ENCODE measurements around the gene MEOX1. TPM values are rescaled to one million over a fixed set of nuclear protein-coding genes. Genes with fewer than 3 reads are reported as not detected.

MEOX1 gene
- total RNA-seq, 1 donor from 2014 or later, result 1.7 TPM

- Mint-ChIP-seq H3K9me3 (no peaks in the 10 kb centered on the region), H3K27me3 (ENCODE audit: low read depth) (no peaks in the 10 kb centered on the region), H3K27ac (ENCODE audit: unreplicated experiment) (peak overlapping the region; percentile 75), H3K36me3 (ENCODE audit: low read depth) (no peaks in the 10 kb centered on the region), H3K4me3 (no peak overlapping the region), H3K4me1 (peaks cover 27% of the 10 kb centered on the region)
- no peak for TF ChIP-seq CTCF (conservative IDR thresholded peaks at IDR 0.05)
- DNase-seq (ENCODE audit: low read depth, low spot score), result no peak
These were observed 9.6 kb downstream of the MEOX1 start for GRCh38 chr17:43652124-43652480.

GRCh38 chr17:43650471-43650870 lies 11.3 kb downstream of the MEOX1 start:
- Mint-ChIP-seq H3K27ac (ENCODE audit: unreplicated experiment) (no peak overlapping the region), H3K36me3 (ENCODE audit: low read depth) (no peaks in the 10 kb centered on the region), H3K4me3 (no peak overlapping the region), H3K9me3 (no peaks in the 10 kb centered on the region), H3K4me1 (peaks cover 15% of the 10 kb centered on the region), H3K27me3 (ENCODE audit: low read depth) (no peaks in the 10 kb centered on the region)
- no peak for TF ChIP-seq CTCF (conservative IDR thresholded peaks at IDR 0.05)
- DNase-seq (ENCODE audit: low read depth, low spot score), result no peak

GRCh38 chr17:43648916-43649315 lies 12.8 kb downstream of the MEOX1 start:
- Mint-ChIP-seq H3K36me3 (ENCODE audit: low read depth) (no peaks in the 10 kb centered on the region), H3K27me3 (ENCODE audit: low read depth) (no peaks in the 10 kb centered on the region), H3K4me1 (peaks cover 18% of the 10 kb centered on the region), H3K27ac (ENCODE audit: unreplicated experiment) (peak overlapping the region; percentile 1), H3K9me3 (no peaks in the 10 kb centered on the region), H3K4me3 (no peak overlapping the region)
- DNase-seq (ENCODE audit: low read depth, low spot score), result no peak
- TF ChIP-seq CTCF (conservative IDR thresholded peaks at IDR 0.05), result no peak

GRCh38 chr17:43645765-43646481 lies 15.8 kb downstream of the MEOX1 start:
- no peaks in the 10 kb centered on the region for H3K36me3 Mint-ChIP-seq (ENCODE audit: low read depth)
- H3K4me3 Mint-ChIP-seq, result no peak overlapping the region
- no peak for TF ChIP-seq CTCF (conservative IDR thresholded peaks at IDR 0.05)
- H3K9me3 Mint-ChIP-seq, result no peaks in the 10 kb centered on the region
- no peak overlapping the region for H3K27ac Mint-ChIP-seq (ENCODE audit: unreplicated experiment)
- no peak for DNase-seq (ENCODE audit: low read depth, low spot score)
- peaks cover 8% of the 10 kb centered on the region for H3K4me1 Mint-ChIP-seq
- no peaks in the 10 kb centered on the region for H3K27me3 Mint-ChIP-seq (ENCODE audit: low read depth)

GRCh38 chr17:43645450-43645764 lies 16.3 kb downstream of the MEOX1 start:
- no peak for TF ChIP-seq CTCF (conservative IDR thresholded peaks at IDR 0.05)
- no peaks in the 10 kb centered on the region for H3K9me3 Mint-ChIP-seq
- peaks cover 12% of the 10 kb centered on the region for H3K4me1 Mint-ChIP-seq
- H3K36me3 Mint-ChIP-seq (ENCODE audit: low read depth), result no peaks in the 10 kb centered on the region
- no peak overlapping the region for H3K27ac Mint-ChIP-seq (ENCODE audit: unreplicated experiment)
- no peaks in the 10 kb centered on the region for H3K27me3 Mint-ChIP-seq (ENCODE audit: low read depth)
- DNase-seq (ENCODE audit: low read depth, low spot score), result no peak
- no peak overlapping the region for H3K4me3 Mint-ChIP-seq
